NCI-H1436 (cell line): Measurements from ENCODE around the gene IGIP.
"Not testable (repeated sequence)": the region's sequence is repeated elsewhere in the genome, so short reads cannot be mapped to it uniquely, and the experiment has no call there.

ENCODE experiments used
- DNase-seq: peaks from one replicate; lab custom pipeline; 2025; lab: John Stamatoyannopoulos, UW

Gene IGIP

GRCh38 chr5:140141241-140141640 is 15.5 kb downstream of the IGIP start:
- no peak for DNase-seq

- no peak for DNase-seq
Observed at GRCh38 chr5:140142246-140142645, 16.5 kb downstream of the IGIP start.

GRCh38 chr5:140142856-140143255 is 17.1 kb downstream of the IGIP start:
- DNase-seq, result no peak

- no peak for DNase-seq
Observed at GRCh38 chr5:140143521-140144258, 18.0 kb downstream of the IGIP start.

GRCh38 chr5:140145256-140145655 is 19.5 kb downstream of the IGIP start:
- no peak for DNase-seq

GRCh38 chr5:140145818-140146522 is 20.2 kb downstream of the IGIP start:
- DNase-seq, result no peak

- no peak for DNase-seq
Observed at GRCh38 chr5:140146523-140146842, 20.7 kb downstream of the IGIP start.

GRCh38 chr5:140147460-140147859 is 21.7 kb downstream of the IGIP start:
- no peak for DNase-seq

GRCh38 chr5:140148508-140148907 is 22.8 kb downstream of the IGIP start:
- no peak for DNase-seq

GRCh38 chr5:140150201-140150600 is 24.5 kb downstream of the IGIP start:
- DNase-seq, result no peak

- no peak for DNase-seq
Observed at GRCh38 chr5:140151144-140152021, 25.6 kb downstream of the IGIP start.

GRCh38 chr5:140152022-140152999 is 26.6 kb downstream of the IGIP start:
- no peak for DNase-seq

GRCh38 chr5:140153255-140153654 is 27.5 kb downstream of the IGIP start:
- DNase-seq, result no peak

GRCh38 chr5:140153905-140154304 is 28.2 kb downstream of the IGIP start:
- no peak for DNase-seq

GRCh38 chr5:140154710-140155381 is 29.1 kb downstream of the IGIP start:
- not testable (repeated sequence) for DNase-seq

- peak; percentile 76 for DNase-seq
Observed at GRCh38 chr5:140157032-140157781, 31.5 kb downstream of the IGIP start.

GRCh38 chr5:140159014-140159927 is 33.5 kb downstream of the IGIP start:
- no peak for DNase-seq

- DNase-seq, result no peak
Observed at GRCh38 chr5:140162275-140162674, 36.5 kb downstream of the IGIP start.

GRCh38 chr5:140162781-140163180 is 37.0 kb downstream of the IGIP start:
- no peak for DNase-seq
